ENCODE measurements around the gene TM4SF1.
A peak's percentile ranks its signal among the peaks of the same experiment; 100 is the strongest.

Gene TM4SF1

DNA sequence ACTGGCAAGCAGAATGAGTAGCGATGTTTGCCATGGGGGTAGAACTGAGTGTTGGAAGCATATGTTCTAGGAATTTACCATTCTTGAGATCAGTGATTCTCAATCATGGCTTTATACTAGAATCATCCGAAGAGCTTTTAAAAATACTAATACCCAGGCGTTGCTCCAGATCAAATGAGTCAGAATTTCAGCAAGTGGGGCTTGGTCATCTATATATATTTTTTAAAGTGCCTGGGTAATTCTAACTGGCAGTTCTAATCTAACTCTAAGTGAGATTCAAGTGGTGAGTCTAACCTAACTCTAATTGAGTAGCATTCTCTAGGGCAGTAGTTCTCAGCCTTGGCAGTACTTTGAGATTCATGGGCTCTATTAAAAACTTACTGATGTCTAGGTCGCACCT, 20.8 kb downstream of the TM4SF1 start:
- POLR2A ChIA-PET = no interaction called here
- TF ChIP-seq, protein P1, sequence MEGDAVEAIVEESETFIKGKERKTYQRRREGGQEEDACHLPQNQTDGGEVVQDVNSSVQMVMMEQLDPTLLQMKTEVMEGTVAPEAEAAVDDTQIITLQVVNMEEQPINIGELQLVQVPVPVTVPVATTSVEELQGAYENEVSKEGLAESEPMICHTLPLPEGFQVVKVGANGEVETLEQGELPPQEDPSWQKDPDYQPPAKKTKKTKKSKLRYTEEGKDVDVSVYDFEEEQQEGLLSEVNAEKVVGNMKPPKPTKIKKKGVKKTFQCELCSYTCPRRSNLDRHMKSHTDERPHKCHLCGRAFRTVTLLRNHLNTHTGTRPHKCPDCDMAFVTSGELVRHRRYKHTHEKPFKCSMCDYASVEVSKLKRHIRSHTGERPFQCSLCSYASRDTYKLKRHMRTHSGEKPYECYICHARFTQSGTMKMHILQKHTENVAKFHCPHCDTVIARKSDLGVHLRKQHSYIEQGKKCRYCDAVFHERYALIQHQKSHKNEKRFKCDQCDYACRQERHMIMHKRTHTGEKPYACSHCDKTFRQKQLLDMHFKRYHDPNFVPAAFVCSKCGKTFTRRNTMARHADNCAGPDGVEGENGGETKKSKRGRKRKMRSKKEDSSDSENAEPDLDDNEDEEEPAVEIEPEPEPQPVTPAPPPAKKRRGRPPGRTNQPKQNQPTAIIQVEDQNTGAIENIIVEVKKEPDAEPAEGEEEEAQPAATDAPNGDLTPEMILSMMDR (IDR thresholded peaks at IDR 0.05; ENCODE audit: control extremely low read depth, extremely low read depth, low read depth, missing control alignments) = no peak
- CTCF ChIA-PET = interaction anchor here (0.8 to 3.8 kb wide), 5 partner anchors 13 to 120 kb away, joined by 3 to 18 read pairs (median 5); no protein-coding TSS in a partner anchor
- DNase-seq (ENCODE audit: extremely low spot score) = no peak

DNA sequence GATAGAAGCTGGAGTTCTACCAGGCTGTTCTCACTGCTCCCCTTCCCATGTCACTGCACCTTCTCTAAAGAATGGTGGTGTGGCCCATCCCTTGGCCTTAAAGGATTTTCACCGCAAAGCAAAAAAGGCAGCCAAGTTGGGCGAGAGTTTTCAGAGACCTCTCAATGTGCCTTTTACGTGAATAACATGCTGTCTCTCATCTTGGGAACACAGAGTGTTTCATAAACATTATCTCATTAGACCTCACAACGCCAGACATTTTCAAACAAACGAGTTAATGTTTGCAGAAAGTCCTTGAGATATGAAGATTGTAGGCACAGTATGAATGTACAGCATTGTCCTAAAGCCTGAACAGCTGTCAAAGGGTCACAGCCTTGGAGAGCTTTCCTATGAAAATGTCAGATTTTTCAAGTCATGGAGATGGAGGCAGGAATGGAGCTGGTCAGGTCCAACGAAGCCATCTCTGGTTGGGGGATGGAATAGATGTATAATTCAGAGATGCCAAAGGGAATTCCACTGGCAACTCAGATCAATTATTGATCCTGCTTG, 21.3 kb downstream of the TM4SF1 start:
- ChIA-PET POLR2A (no interaction called here), CTCF (interaction anchor here (0.9 to 4.0 kb wide), 6 partner anchors 9 to 236 kb away, joined by 3 to 18 read pairs (median 5); no protein-coding TSS in a partner anchor)

DNA sequence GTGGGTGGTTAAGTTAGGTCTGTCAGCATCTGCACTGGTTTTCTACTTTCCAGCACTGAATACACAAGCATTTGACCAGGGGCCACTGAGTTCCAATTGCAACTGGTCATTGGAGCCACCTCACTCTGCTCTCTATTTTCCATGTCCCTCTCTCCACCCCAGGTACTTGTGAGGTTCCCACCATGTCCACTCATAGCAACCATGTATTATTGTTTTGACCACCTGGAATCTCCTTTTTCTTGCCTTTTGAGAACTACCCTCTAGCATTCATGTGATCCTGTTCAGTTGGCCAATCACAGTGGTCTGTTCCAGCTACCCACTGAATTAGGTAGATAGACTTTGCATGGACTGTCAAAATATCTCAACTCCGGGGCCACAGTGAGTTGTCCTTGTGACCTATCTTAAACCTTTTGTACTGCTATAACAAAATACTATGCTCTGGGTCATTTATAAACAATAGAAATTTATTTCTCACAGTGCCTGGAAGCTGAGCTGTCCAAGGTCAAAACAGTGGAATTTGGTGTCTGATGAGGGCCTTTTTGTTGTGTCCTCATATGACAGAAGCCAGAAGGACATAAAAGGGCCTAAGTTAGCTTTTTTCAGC, 23.8 kb downstream of the TM4SF1 start:
- DNase-seq (ENCODE audit: extremely low spot score) = no peak
- POLR2A ChIA-PET = no interaction called here

More for the DNA sequence above, 21.3 kb downstream of the TM4SF1 start:
- TF ChIP-seq, protein P1 (IDR thresholded peaks at IDR 0.05; ENCODE audit: control extremely low read depth, extremely low read depth, low read depth, missing control alignments) = no peak
- no peak for DNase-seq (ENCODE audit: extremely low spot score)

DNA sequence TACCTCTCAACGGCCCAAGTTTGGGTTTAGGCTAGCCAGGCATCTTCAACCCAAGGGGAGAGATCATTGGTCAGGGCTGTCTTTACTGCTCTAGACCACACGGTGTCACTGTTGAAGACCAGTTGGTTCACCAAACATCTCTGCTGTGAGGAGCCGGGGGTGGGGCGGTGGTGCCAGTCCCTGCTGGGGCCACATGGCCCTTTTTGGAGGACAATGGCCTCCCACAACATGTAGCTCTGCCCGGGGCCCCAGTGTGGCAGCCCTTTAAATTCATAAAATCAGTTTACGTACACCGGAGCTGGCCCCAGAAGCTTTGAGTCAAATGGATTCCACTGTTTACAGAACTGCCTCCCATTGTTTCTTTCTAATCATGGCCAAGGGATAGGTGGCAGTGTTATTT, 24.9 kb downstream of the TM4SF1 start:
- TF ChIP-seq, protein P1 (IDR thresholded peaks at IDR 0.05; ENCODE audit: control extremely low read depth, extremely low read depth, low read depth, missing control alignments) = peak; percentile 73
- ChIA-PET CTCF (interaction anchor here (0.6 to 4.0 kb wide), 11 partner anchors 9 to 131 kb away, joined by 3 to 15 read pairs (median 5); no protein-coding TSS in a partner anchor), POLR2A (no interaction called here)

More for the DNA sequence above, 23.8 kb downstream of the TM4SF1 start:
- CTCF ChIA-PET = interaction anchor here (0.7 to 4.0 kb wide), 10 partner anchors 9 to 135 kb away, joined by 3 to 18 read pairs (median 3); no protein-coding TSS in a partner anchor
- TF ChIP-seq, protein P1 (IDR thresholded peaks at IDR 0.05; ENCODE audit: control extremely low read depth, extremely low read depth, low read depth, missing control alignments) = no peak

DNA sequence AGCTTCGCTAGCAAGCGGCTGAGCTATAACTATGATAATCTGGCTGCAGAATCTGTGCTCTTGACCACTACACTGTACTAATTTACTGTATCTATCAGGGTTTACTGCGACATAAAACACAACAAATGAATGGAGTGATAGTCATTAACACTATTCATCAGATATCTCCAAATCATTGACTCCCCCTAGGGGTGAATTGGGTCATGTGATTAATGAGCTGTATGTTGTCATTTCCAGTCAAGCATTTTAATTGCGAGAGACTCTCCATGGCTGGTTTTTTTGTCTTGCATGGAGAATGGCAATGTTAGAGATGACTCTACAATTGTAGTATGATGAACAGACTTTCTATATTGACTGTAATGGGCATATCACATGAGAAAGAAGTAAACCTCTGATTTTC, 33.5 kb downstream of the TM4SF1 start:
- CTCF ChIA-PET = interaction anchor here (1.0 to 2.8 kb wide), 5 partner anchors 8 to 143 kb away, joined by 3 to 18 read pairs (median 4); no protein-coding TSS in a partner anchor
- TF ChIP-seq, protein P1 (IDR thresholded peaks at IDR 0.05; ENCODE audit: control extremely low read depth, extremely low read depth, low read depth, missing control alignments) = no peak
- POLR2A ChIA-PET = no interaction called here
- DNase-seq (ENCODE audit: extremely low spot score) = no peak

More for the DNA sequence above, 24.9 kb downstream of the TM4SF1 start:
- peak; percentile 75 for DNase-seq (ENCODE audit: extremely low spot score)

DNA sequence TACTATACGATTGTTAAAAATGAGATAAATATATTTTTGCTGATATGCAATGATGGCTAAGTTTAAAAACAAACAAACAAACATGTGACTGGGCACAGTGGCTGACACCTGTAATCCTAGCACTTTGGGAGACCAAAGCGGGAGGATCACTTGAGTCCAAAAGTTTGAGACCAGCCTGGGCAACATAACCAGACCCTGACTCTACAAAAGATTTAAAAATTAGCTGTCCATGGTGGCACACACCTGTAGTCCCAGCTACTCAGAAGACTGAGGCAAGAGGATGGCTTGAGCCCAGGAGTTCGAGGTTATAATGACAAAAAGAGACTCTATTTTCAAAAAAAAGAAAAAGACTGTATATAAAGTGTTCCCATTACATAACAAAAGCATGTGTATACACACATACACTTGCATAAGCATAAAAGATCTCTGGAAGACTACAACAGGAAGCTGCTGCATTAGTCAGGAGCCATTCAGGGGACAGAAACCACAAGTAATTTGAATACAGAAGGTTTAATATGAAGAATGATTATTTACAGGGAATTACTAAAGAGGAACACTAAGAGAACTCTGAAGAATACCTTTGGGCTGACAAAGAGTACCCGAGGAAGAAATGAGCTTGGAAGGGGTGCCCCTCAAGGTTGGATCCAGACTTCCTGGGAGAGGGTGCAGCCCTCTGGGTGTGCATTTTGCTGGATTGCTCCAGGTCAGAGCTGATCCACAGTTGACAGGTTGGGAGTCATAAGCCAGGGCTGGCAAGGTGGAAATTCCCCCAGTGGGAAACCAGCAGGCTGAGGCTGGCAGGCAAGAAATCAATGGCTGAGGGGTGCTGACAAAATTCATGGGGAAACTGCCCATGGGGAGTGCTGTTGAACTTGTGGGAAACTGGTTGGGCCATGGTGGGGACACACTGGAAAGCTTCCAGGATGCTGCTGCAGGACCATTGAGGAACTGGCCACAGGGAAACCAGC, 34.8 kb downstream of the TM4SF1 start:
- no peak for DNase-seq (ENCODE audit: extremely low spot score)
- TF ChIP-seq, protein P1 (IDR thresholded peaks at IDR 0.05; ENCODE audit: control extremely low read depth, extremely low read depth, low read depth, missing control alignments) = no peak
- CTCF ChIA-PET = interaction anchor here (0.8 to 2.8 kb wide), 3 partner anchors 9 to 145 kb away, joined by 3 to 18 read pairs (median 4); no protein-coding TSS in a partner anchor
- POLR2A ChIA-PET = no interaction called here

All from GM10248 (cell line).